Brain microvascular endothelial cell (primary cell): ENCODE data around the gene SLC38A10.
A peak's percentile ranks its signal among the peaks of the same experiment; 100 is the strongest.
"Not testable (repeated sequence)": the region's sequence is repeated elsewhere in the genome, so short reads cannot be mapped to it uniquely, and the experiment has no call there.

Experiments
- DNase-seq: peaks from one replicate; pipeline ENCODE4 v3.0.0-alpha.2; 2020
- H3K27ac ChIP-seq: fragments of 250-450 bp; sonication (Bioruptor Pico); 2 replicates; pipeline ENCODE4 v1.5.1; 2020; ENCODE audit warnings: mild to moderate bottlenecking, moderate library complexity
- H3K27me3 ChIP-seq: fragments of 250-450 bp; sonication (Bioruptor Pico); replicated peaks from 2 replicates; pipeline ENCODE4 v1.5.1; 2020; ENCODE audit warnings: mild to moderate bottlenecking
- H3K36me3 ChIP-seq: fragments of 250-450 bp; sonication (Bioruptor Pico); replicated peaks from 2 replicates; pipeline ENCODE4 v1.5.1; 2020; ENCODE audit warnings: mild to moderate bottlenecking
- H3K4me3 ChIP-seq: 2 replicates; pipeline ENCODE4 v1.5.1; 2011; ENCODE audit warnings: low read depth, mild to moderate bottlenecking, control low read depth, low read length, moderate library complexity
- in situ Hi-C: cut with HindIII; loops from 2 replicates; pipeline ENCODE4 v1.10.0; 2017; ENCODE audit warnings: low sequenced_read_pairs, low pct_ligation_motif_present
- TF ChIP-seq, protein P1 (sequence below): IDR thresholded peaks from 2 replicates; pipeline ENCODE4 v1.5.1; 2011; ENCODE audit warnings: low read depth, mild to moderate bottlenecking, moderate library complexity, low read length, control low read depth, inconsistent platforms; ENCODE audit errors: missing control alignments

SLC38A10 gene

GRCh38 chr17:81311946-81312345 lies 16.8 kb upstream of the SLC38A10 start:
- TF ChIP-seq, protein P1, sequence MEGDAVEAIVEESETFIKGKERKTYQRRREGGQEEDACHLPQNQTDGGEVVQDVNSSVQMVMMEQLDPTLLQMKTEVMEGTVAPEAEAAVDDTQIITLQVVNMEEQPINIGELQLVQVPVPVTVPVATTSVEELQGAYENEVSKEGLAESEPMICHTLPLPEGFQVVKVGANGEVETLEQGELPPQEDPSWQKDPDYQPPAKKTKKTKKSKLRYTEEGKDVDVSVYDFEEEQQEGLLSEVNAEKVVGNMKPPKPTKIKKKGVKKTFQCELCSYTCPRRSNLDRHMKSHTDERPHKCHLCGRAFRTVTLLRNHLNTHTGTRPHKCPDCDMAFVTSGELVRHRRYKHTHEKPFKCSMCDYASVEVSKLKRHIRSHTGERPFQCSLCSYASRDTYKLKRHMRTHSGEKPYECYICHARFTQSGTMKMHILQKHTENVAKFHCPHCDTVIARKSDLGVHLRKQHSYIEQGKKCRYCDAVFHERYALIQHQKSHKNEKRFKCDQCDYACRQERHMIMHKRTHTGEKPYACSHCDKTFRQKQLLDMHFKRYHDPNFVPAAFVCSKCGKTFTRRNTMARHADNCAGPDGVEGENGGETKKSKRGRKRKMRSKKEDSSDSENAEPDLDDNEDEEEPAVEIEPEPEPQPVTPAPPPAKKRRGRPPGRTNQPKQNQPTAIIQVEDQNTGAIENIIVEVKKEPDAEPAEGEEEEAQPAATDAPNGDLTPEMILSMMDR = no peak
- in situ Hi-C loops = no loop called here
- Histone ChIP-seq H3K4me3 (no peak overlapping the region), H3K36me3 (no peaks in the 10 kb centered on the region), H3K27me3 (no peaks in the 10 kb centered on the region), H3K27ac (no peak overlapping the region)
- DNase-seq = no peak

DNA sequence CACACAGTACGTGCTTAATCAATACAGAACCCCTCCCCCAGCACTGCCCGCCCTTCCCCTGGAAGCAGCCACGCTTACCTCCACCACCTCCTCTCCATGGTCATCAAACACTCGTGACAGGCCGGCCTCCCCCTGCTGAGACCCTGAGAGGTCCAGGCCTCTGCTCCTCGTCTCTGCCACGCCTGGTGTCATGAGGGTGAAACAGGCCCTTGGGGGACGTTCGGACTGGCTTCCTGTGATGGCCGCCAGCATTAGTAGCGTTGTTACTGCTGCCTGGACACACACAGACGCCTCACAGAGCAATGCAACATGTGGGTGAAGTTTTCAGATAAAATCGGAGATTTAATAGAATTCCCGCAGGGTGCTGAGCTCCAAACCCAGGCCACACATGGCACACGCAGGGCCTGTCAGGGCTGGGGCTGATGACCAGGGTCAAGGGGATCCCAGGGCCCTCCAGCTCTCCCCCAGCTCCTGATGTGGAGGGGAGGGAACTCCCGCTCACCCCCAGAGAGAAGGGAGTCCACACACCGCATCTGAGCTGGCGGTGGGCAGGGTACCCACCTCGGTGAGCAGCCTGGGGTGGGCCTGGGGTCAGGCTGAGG lies 15.9 kb upstream of the SLC38A10 start:
- Histone ChIP-seq H3K27ac (no peak overlapping the region), H3K36me3 (no peaks in the 10 kb centered on the region), H3K4me3 (no peak overlapping the region), H3K27me3 (no peaks in the 10 kb centered on the region)
- in situ Hi-C loops = no loop called here
- no peak for DNase-seq
- TF ChIP-seq, protein P1 = no peak

DNA sequence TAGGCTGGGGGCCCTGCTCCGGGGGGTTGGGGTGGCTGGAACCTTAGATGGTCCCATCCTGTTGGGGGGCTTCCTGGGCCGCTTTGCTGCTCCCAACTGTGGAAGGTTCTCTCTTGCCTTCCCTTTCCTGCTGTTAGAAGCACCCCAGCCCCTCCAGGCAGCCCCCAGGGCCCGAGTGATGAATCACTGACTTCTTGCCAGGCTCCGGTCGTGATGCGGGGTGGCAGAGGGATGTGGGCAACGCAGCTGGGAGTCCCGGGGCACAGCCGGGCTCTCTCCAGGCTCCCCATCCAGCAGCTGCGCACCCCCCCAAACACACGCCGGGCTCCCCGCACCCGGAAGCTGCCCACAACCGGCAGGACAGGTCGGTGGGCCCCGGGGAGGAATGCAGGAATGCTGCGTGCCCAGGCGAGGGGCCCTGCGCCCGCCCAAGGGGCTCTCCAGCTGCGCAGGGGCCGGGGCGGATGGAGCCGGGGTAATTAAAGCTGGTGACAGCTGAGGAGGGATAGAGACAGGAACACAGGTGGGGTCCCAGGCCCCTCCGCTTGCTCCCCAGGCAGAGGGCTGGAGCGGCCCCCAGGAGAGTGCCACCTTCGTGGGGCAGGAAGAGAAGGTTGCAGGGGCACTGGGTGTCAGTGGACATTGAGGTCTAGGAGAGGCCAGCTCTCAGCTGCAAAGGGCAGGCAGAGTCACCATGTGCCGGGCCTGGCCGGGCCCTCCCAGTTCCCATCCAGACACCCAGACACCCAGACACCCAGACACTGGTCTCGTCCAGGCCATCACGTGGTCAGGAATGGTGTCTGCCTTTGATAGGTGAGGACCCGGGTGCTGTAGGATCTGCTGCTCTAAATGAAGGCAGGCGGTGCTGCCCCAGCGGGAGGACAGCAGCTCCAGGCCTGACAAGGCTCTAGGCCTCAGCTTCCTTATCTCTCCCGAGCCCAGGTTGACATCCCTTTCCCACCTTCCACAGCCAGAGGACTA lies 15.0 kb upstream of the SLC38A10 start:
- in situ Hi-C loops = no loop called here
- no peak overlapping the region for H3K27ac ChIP-seq
- H3K4me3 ChIP-seq = no peak overlapping the region

DNA sequence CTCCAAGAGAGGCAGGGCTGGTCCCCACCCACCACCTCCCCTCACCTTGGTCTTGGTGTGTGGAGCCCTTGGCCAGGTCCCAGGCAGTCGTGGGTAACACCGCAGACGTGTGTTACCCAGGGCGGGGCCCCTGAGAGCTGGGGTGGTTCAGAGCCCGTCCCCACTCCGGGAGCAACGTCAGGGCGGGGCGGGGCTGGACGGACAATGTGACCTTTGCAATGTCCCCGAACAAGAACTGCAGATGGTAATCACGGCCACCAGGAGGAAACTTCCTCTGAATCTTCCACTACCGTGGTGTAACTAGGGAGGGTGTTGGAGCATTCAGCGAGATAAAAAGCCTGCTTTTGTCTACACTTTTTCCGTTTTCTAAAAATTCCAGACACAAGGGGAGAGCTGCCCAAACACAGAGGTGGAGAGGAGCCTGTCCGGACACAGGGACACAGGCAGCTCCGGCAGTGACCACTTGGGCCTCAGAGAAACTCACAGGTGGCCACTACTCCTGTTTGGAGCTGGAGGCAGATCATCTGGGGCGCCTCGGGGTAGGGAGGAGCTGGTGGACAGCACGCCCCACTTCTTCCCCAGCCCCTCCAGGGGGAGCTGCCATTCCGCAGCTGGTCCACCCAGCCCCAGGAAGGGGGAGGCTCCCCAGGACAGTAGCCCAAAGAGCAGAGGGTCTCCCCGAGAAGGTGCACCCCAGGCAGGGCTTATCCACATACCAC lies 14.2 kb upstream of the SLC38A10 start:
- H3K4me3 ChIP-seq = peak overlapping the region; percentile 3
- TF ChIP-seq, protein P1 = peak; percentile 60
- H3K27ac ChIP-seq = no peak overlapping the region
- H3K36me3 ChIP-seq = no peaks in the 10 kb centered on the region
- peak; percentile 46 for DNase-seq
- no peaks in the 10 kb centered on the region for H3K27me3 ChIP-seq
- in situ Hi-C loops = no loop called here

More for the DNA sequence above, 15.0 kb upstream of the SLC38A10 start:
- Histone ChIP-seq H3K27me3 (no peaks in the 10 kb centered on the region), H3K36me3 (no peaks in the 10 kb centered on the region)
- DNase-seq = no peak
- TF ChIP-seq, protein P1 = no peak

- H3K27me3 ChIP-seq, H3K36me3 ChIP-seq, H3K27ac ChIP-seq, H3K4me3 ChIP-seq, in situ Hi-C loops, DNase-seq: not testable (repeated sequence)
These were observed 13.7 kb upstream of the SLC38A10 start for GRCh38 chr17:81308784-81309139.
